HEK293T (cell line): Measurements from ENCODE around the gene NBAS.

Experiments used
- CTCF ChIA-PET: fragments of 350-600 bp; formaldehyde crosslinking; extraction: SDS; loops from one replicate; lab custom pipeline; 2021; ENCODE audit warnings: antibody characterized with exemption, inconsistent platforms; lab: Yijun Ruan, JAX
- POLR2A ChIA-PET: fragments of 350-600 bp; formaldehyde crosslinking; extraction: SDS; loops from one replicate; lab custom pipeline; 2020; ENCODE audit warnings: antibody characterized with exemption, inconsistent platforms; lab: Yijun Ruan, JAX
- DNase-seq: peaks from one replicate; pipeline ENCODE4 v3.0.0; 2012; ENCODE audit warnings: mixed read lengths; ENCODE audit errors: extremely low spot score
- ARNT ChIP-seq: fragments of 450-650 bp; IDR thresholded peaks from 2 replicates; pipeline ENCODE4 v1.6.1; 2017; ENCODE audit warnings: mild to moderate bottlenecking
- BHLHE40 ChIP-seq: fragments of 450-650 bp; IDR thresholded peaks from 2 replicates; pipeline ENCODE4 v1.6.1; 2016; ENCODE audit warnings: mild to moderate bottlenecking, moderate library complexity, borderline replicate concordance
- CTBP1 ChIP-seq: fragments of 450-650 bp; IDR thresholded peaks from 2 replicates; pipeline ENCODE4 v1.6.1; 2016; ENCODE audit warnings: borderline replicate concordance
- ELF4 ChIP-seq: fragments of 450-650 bp; IDR thresholded peaks from 2 replicates; pipeline ENCODE4 v1.6.1; 2017; ENCODE audit warnings: antibody characterized with exemption
- FOXA1 ChIP-seq: fragments of 450-650 bp; IDR thresholded peaks from 2 replicates; pipeline ENCODE4 v1.6.1; 2016; ENCODE audit warnings: mild to moderate bottlenecking
- FOXK2 ChIP-seq: fragments of 450-650 bp; IDR thresholded peaks from 2 replicates; pipeline ENCODE4 v1.6.1; 2016; ENCODE audit warnings: mild to moderate bottlenecking
- FOXM1 ChIP-seq: fragments of 450-650 bp; IDR thresholded peaks from 2 replicates; pipeline ENCODE4 v1.6.1; 2017; ENCODE audit warnings: mild to moderate bottlenecking, borderline replicate concordance
- HDGF ChIP-seq: fragments of 450-650 bp; IDR thresholded peaks from 2 replicates; pipeline ENCODE4 v1.6.1; 2017; ENCODE audit warnings: antibody characterized with exemption, borderline replicate concordance
- L3MBTL2 ChIP-seq: fragments of 450-650 bp; conservative IDR thresholded peaks from 2 replicates; pipeline ENCODE4 v1.6.1; 2016; ENCODE audit warnings: mild to moderate bottlenecking
- LEF1 ChIP-seq: fragments of 450-650 bp; IDR thresholded peaks from 2 replicates; pipeline ENCODE4 v1.6.1; 2017; ENCODE audit warnings: mild to moderate bottlenecking, borderline replicate concordance
- NFRKB ChIP-seq: fragments of 450-650 bp; IDR thresholded peaks from 2 replicates; pipeline ENCODE4 v1.6.1; 2016; ENCODE audit warnings: mild to moderate bottlenecking, moderate library complexity
- PKNOX1 ChIP-seq: fragments of 450-650 bp; IDR thresholded peaks from 2 replicates; pipeline ENCODE4 v1.6.1; 2016
- SP1 ChIP-seq: fragments of 450-650 bp; IDR thresholded peaks from 2 replicates; pipeline ENCODE4 v1.6.1; 2017
- SUZ12 ChIP-seq: fragments of 450-650 bp; IDR thresholded peaks from 2 replicates; pipeline ENCODE4 v1.6.1; 2016; ENCODE audit warnings: mild to moderate bottlenecking
- TARDBP ChIP-seq: fragments of 450-650 bp; IDR thresholded peaks from 2 replicates; pipeline ENCODE4 v1.6.1; 2016
- ZNF384 ChIP-seq: fragments of 450-650 bp; IDR thresholded peaks from 2 replicates; pipeline ENCODE4 v1.6.1; 2016

The NBAS gene

GRCh38 chr2:15560988-15561573 lies at the start of gene NBAS:
TSS of gene NBAS (minus strand) at chr2:15561334. CDS start at chr2:15561304, 30 bp downstream.
- ChIA-PET CTCF (interaction anchor here (0.6 to 1.5 kb wide), 3 partner anchors 15 to 54 kb away, joined by 3 to 12 read pairs (median 4); no protein-coding TSS in a partner anchor), POLR2A (interaction anchor here (0.6 to 1.9 kb wide), 4 partner anchors 10 to 63 kb away, joined by 3 to 11 read pairs (median 4); no protein-coding TSS in a partner anchor)
- DNase-seq, result peak; percentile 78
- no peak for TF ChIP-seq SUZ12
- TF ChIP-seq CTBP1, result no peak
- TF ChIP-seq TARDBP, result no peak
- peak; percentile 42; the same call in 1 of the 2 replicates for TF ChIP-seq NFRKB
- peak; percentile 24; the same call in 1 of the 2 replicates for TF ChIP-seq ARNT
- TF ChIP-seq BHLHE40, result no peak
- TF ChIP-seq L3MBTL2, result peak; percentile 14; the same call in 1 of the 2 replicates

GRCh38 chr2:15610430-15610952 lies 49.4 kb upstream of the NBAS start:
- no peak for DNase-seq
- CTCF ChIA-PET, result no interaction called here
- no peak for TF ChIP-seq NFRKB
- no peak for TF ChIP-seq ZNF384
- no peak for TF ChIP-seq BHLHE40
- TF ChIP-seq FOXM1, result no peak
- TF ChIP-seq L3MBTL2, result no peak
- no peak for TF ChIP-seq CTBP1
- no peak for TF ChIP-seq PKNOX1
- no peak for TF ChIP-seq ELF4
- POLR2A ChIA-PET, result no interaction called here

GRCh38 chr2:15609341-15610042 lies 48.4 kb upstream of the NBAS start:
- CTCF ChIA-PET, result no interaction called here
- DNase-seq, result no peak
- POLR2A ChIA-PET, result no interaction called here
- TF ChIP-seq LEF1 (no peak), SP1 (no peak), PKNOX1 (no peak), ELF4 (no peak), CTBP1 (no peak)

- TF ChIP-seq FOXA1 (no peak), ZNF384 (no peak), ARNT (no peak), NFRKB (no peak), SP1 (no peak), L3MBTL2 (no peak), ELF4 (no peak), HDGF (no peak), BHLHE40 (no peak), SUZ12 (no peak), LEF1 (no peak), CTBP1 (no peak), TARDBP (no peak), FOXM1 (no peak), PKNOX1 (no peak), FOXK2 (no peak)
- DNase-seq, result no peak
- ChIA-PET CTCF (interaction anchor here (0.6 kb wide), 1 partner anchor 154 kb away, joined by 3 read pairs; no protein-coding TSS in a partner anchor), POLR2A (no interaction called here)
Measured at GRCh38 chr2:15608392-15608761, 47.2 kb upstream of the NBAS start.

- DNase-seq, result no peak
- ChIA-PET CTCF (interaction anchor here (0.6 kb wide), 1 partner anchor 155 kb away, joined by 3 read pairs; no protein-coding TSS in a partner anchor), POLR2A (no interaction called here)
- TF ChIP-seq PKNOX1, result no peak
- TF ChIP-seq FOXA1, result no peak
- TF ChIP-seq ELF4, result no peak
- no peak for TF ChIP-seq SP1
- no peak for TF ChIP-seq SUZ12
- no peak for TF ChIP-seq BHLHE40
- TF ChIP-seq CTBP1, result no peak
- no peak for TF ChIP-seq ZNF384
- no peak for TF ChIP-seq LEF1
- no peak for TF ChIP-seq ARNT
- TF ChIP-seq L3MBTL2, result no peak
- TF ChIP-seq NFRKB, result no peak
- no peak for TF ChIP-seq FOXM1
- no peak for TF ChIP-seq FOXK2
- TF ChIP-seq HDGF, result no peak
- no peak for TF ChIP-seq TARDBP
Measured at GRCh38 chr2:15607709-15608391, 46.7 kb upstream of the NBAS start.
